ENCODE data around the gene RAB35.
"Not testable (repeated sequence)": the region's sequence is repeated elsewhere in the genome, so short reads cannot be mapped to it uniquely, and the experiment has no call there.

Gene RAB35

DNA sequence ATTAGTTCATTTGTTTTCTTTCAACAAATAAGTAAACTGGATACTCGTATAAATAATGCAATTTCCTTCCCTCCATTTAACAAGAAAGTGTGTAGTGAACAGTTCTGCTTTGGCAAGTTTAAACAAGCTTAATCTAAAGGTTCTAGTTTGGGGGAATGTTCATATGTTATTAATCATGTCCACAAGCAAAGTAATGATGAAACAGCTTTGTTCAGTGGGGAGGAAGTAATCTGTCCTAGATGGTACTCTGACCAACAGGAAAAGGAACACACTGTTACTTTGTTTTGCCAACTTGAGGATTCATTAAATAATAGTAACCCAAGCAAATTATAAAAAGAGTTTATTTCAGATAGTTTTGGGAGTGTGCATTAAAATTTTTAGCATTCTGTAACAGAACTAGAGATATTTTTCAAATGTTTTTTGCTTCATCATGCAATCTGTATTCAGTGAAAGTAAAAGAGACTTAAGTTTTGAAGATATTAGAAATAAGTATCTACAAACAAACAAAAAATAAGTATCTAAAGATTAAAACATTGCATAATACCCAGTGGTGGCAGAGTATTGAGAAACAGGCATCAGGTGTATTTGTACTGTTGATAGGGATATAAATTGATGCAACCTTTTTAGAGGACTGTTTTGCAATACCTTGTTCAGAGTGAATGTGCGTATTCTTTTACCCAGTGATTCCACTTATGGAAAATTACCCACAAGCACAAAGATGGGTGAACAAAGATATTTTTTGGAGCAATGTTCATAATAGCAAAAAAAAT, 61.1 kb downstream of the RAB35 start:
- no peak for DNase-seq

DNA sequence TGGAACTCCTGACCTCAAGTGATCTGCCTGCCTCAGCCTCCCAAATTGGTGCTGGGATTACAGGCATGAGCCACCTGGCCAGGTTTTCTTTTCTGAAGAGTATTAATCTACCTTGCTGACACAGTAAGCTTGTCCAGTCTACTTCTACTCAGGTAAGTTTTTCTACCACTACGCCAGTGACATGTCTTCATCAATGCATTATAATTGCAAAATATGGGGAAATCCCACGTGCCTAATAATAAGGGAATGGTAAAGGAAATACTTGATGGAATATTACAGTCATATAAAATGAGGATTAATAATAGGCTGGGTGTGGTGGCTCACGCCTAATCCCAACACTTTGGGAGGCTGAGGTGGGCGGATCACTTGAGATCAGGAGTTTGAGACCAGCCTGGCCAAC, 62.3 kb downstream of the RAB35 start:
- DNase-seq = no peak

DNA sequence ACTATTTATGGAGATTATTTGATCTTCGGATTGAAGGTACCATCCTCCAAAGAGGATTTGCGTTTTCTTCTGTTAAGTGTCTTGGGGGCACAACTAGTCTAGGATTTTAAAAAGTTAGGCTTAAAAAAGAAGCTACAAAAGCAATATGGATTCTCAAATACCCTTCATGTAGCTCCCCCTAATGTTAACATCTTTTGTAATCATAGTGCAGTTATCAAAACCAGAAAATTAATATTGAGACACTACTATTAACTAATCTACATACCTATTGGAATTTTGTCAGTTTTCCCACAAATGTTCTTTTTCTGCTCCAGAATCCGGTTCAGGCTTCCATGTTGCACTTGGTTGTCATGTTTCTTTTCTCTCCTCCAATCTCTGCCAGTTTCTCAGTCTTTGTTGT, 65.0 kb downstream of the RAB35 start:
- no peak for DNase-seq

DNA sequence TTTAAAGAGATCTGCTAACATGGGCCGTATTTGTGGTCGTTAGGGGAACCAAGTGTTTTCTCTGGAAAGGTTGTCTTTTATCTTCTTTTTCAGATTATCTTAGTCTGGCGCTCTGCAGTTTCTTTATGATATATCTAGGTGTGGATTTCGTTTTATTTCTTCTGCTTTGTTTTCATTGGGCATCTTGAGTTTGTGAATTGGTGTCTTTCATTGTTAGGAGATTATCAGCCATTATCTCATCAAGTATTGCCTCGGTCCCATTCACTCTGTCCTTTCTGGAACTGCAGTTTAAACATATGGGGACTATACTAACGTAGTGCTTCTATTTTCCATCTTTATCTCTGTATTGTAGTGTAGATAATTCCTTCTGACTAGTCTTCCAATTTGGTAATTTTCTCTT, 67.1 kb downstream of the RAB35 start:
- DNase-seq = no peak

DNA sequence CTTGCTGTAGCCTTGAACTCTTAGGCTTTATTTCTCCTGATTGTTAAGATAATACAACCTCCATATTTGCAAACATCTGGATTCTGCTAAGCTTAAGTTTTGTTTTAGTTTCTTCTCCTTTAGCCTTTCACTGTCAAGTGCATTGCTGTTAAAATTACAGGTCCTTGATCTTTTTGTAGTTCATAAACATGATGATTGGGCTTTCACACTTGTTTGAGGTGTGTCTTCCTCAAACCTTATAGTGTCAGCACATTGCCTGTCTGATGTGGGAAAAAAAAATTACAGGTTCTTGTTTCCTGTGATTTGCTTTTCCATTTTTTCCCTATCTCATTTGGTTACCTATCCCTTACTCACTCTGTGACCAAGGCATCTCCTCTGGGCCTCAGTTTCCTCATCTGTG, 68.3 kb downstream of the RAB35 start:
- DNase-seq = no peak

DNA sequence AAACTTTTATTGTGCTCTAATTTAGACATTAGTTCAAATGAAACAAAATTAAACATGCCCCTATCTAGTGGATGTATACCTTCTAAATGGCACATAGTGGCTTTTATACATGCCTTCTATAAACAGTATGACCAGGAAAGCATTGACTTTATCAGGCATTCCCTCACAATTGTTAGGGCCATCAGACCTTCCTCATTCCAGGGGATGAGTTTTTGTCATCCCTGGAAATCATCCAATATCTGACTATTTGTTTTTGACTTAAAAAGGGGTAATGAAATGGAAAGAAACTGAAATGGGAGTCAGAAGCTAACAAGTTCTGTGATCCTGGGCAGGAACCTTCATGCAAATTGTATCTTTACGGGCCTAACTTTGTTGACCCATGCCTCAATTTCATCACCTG, 69.5 kb downstream of the RAB35 start:
- DNase-seq = no peak

DNA sequence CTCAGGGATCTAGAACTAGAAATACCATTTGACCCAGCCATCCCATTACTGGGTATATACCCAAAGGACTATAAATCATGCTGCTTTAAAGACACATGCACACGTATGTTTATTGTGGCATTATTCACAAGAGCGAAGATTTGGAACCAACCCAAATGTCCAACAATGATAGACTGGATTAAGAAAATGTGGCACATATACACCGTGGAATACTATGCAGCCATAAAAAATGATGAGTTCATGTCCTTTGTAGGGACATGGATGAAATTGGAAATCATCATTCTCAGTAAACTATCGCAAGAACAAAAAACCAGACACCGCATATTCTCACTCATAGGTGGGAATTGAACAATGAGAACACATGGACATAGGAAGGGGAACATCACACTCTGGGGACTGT, 71.2 kb downstream of the RAB35 start:
- DNase-seq = not testable (repeated sequence)

Data from fibroblast of skin of scalp (primary cell).